ENCODE results near the gene TRIM32.
"Not testable (repeated sequence)": the region's sequence is repeated elsewhere in the genome, so short reads cannot be mapped to it uniquely, and the experiment has no call there.

The TRIM32 gene

DNA sequence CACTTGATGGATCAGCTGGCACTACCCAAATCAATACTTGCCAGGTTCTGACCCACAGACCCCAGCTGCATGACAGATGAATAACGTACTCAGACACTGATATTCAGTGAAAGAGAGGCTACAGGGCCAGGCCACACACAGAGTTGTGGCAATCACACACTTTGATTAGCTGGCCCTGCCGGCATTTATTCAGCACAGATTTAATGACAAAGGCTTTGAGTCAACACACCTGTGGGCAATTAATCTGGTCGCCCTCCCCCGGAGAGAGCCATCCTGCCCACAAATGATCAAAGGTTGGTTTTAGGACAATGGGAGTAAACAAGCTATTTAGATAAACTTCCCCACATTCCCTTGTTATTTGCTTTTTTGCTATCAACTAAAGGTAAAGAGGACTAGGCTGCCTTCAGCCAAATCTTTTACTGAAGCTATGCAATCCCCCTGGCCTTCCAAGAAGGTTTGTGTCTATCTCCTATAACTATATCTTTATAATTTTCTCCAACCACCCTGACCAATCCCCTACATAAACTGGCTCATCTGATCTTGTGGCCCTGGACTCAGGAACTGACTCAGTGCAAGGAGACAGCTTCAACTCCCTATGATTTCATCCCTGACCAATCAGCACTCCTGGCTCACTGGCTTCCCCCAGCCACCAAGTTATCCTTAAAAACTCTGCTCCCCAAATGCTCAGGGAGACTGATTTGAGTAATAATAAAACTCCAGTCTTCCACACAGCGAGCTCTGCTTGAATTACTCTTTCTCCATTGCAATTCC is 12.7 kb upstream of the TRIM32 start:
- DNase-seq = no peak

DNA sequence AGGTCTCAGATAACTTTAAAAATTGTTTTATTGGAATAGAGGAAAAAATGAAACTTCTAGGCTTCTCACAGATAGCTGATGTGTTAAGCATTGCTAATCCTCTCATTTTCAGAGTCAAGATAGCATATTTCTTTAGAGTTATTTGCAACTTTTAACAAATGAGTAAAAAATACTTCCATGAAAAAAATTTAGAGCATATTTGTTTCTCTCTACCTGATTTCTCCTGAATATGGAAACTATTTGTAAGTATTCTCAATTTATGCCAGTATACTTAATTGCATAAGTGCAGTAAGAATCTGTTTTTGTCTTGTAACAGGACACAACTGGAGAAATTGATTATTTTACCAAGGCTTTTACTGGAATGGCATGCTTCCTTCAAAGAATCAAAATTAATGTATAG is 3.6 kb upstream of the TRIM32 start:
- no peak for DNase-seq

DNA sequence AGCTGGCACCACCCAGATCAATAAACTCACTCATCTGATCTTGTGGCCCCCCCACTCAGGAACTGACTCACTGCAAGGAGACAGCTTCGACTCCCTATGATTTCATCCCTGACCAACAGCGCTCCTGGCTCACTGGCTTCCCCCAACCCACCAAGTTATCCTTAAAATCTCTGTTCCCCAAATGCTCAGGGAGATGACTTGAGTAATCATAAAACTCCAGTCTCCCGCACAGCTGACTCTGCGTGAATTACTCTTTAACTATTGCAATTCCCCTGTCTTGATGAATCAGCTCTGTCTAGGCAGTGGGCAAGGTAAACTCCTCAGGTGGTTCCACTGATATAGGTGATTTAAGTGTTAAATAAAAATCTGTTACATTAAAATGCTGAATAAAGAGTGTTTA is 1.9 kb upstream of the TRIM32 start:
- DNase-seq = no peak

DNA sequence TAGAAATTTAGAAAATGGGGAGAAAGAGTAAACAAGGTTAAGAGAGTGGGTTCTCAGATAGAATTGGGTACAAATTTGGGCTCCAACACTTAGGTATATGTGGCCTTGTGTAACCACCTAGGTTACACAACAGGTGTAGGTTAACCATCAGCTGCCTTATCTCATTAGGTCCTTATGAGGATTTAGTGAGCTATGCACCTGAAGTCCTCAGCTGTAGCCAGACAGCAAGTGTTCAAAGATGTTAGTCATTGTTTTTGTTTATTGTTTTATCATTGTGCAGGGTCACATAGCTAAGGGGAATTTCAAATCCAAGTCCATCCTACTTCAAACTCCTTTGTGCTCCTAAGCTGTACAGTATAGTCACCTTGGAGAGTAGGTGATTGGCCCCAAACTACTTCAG is 970 bp upstream of the TRIM32 start:
- no peak for DNase-seq

DNA sequence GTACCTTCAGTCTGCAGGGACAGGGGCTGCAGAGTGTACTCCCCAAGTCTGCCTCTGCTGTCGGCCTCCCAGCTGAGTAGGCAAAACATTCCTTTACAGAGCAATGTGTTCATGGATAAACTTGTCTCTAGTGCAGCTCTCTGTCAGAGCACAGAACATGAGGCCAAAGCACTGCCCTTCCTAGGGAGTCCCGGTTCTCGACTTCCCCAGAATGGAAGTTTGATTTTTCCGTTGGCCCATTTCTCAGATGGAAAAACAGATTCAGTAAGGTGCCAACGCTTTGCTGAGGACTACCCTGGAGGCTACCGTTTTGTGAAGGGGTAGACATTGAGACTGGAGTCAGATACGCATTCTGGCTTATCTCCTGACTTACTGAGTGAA is 422 bp upstream of the TRIM32 start:
- DNase-seq = no peak

- DNase-seq = no peak
These were observed 640 bp downstream of the TRIM32 start for GRCh38 chr9:116687754-116688135.

DNA sequence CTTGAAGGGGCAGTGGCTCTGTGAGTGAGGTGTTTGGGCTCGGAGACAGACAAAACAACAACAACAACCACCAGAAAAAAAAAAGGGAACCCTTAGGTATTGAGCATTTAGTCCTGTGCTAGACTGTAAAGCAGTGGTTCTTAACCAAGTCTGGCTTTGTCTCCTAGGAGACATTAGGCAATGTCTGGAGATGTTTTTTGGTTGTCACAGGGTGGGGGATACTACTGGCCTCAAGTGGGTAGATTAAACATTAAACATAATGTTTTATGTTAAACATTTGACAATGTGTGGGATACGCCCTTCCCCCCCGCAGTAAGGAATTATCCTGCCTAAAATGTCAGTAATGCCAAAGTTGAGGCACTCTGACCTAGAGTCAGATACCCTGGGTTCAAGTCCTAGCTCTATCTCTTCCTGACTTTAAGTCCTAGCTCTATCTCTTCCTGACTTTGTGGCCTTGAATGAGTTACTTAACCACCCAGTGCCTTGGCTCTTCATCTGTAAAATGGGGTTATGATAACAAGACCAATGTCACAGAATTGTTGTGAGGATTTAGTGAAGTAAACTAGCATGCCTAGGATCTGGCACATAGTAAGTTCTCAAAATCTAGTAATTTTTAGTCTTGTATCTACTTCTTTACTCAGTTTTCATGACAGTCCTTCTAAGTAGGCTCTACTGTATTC is 1.8 kb downstream of the TRIM32 start:
- no peak for DNase-seq

GRCh38 chr9:116689486-116690032 is 2.5 kb downstream of the TRIM32 start:
- DNase-seq = no peak

DNA sequence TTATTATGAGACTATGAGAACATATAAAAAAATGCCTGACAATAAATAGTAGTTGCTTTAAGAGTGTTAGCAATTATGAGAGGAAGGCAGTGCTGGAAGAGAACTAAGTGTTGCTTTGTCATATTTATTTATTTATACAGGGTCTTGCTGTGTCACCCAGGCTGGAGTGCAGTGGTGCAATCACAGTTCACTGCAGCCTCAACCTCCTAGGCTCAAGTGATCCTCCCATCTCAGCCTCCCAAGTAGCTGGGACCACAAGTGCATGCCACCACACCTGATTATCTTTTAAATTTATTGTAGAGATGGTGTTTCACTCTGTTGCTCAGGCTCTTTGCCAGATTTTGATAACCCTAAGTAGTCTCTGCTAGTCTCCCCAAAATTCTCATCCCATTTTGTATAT is 3.7 kb downstream of the TRIM32 start:
- DNase-seq = not testable (repeated sequence)

GRCh38 chr9:116691607-116692006 is 4.5 kb downstream of the TRIM32 start:
- DNase-seq = no peak

DNA sequence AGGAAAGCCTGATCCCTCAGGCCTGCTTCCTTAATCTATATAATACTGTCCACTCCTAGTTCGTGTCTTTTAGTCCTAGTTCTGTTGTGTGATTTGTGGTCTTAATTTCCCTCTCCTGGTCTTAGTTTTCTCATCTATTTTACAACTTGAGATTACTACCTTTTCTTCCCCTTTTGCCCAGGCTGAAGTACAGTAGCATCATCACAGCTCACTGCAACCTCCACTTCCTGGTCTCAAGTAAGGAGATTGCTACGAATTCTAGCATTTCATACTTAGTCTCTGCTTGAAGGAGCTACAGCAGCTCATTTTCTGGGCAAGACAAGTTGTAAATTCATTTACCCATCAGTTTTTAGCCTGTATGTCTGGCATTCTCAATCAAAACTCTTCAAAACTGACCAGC is 5.5 kb downstream of the TRIM32 start:
- no peak for DNase-seq

- no peak for DNase-seq
These were observed 6.2 kb downstream of the TRIM32 start for GRCh38 chr9:116693233-116693731.

DNA sequence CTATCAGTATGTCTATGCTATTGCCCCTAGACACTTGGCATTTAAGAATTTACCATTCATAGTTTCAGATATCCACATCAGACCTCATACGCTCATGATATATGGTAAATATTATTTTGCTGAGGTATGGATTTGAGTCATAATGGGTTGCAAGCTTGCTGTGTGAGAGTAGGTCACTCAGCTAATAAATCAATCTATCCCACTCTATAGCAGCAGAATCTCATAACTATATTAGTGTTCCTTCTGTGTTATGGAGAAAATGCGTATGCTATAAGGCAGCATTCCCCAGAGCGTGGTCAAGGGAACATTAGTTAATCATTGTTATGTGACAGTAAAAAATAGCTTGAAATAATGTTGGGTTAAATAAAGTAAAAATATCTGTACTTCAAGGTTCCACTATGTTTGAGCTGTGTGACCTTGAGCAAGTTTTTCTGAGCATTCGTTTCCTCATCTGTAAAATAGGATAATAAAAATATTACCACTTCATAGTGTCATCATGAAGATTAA is 7.7 kb downstream of the TRIM32 start:
- DNase-seq = no peak

- no peak for DNase-seq
These were observed 8.3 kb downstream of the TRIM32 start for GRCh38 chr9:116695438-116695837.

DNA sequence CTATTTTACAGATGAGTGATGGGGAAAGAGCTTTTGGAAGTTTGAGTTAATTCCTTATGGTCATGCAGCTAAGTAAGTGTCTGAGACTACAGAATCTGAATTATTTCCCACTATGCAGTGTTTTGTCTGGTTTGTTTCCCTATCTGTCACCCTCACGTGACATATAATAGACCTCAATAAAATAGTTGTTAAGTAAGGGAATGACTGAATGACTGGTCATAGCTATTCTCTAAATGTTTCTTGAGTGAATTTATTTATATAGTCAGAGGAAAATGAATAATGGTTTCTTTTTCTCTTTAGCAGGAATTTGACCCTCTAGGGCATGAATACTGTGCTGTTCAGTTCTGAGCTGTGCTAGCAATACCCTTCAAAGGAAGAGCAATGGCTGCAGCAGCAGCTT is 10.3 kb downstream of the TRIM32 start:
- no peak for DNase-seq

DNA sequence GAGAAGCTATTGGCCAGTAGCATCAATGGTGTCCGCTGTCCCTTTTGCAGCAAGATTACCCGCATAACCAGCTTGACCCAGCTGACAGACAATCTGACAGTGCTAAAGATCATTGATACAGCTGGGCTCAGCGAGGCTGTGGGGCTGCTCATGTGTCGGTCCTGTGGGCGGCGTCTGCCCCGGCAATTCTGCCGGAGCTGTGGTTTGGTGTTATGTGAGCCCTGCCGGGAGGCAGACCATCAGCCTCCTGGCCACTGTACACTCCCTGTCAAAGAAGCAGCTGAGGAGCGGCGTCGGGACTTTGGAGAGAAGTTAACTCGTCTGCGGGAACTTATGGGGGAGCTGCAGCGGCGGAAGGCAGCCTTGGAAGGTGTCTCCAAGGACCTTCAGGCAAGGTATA is 10.8 kb downstream of the TRIM32 start:
- no peak for DNase-seq

DNA sequence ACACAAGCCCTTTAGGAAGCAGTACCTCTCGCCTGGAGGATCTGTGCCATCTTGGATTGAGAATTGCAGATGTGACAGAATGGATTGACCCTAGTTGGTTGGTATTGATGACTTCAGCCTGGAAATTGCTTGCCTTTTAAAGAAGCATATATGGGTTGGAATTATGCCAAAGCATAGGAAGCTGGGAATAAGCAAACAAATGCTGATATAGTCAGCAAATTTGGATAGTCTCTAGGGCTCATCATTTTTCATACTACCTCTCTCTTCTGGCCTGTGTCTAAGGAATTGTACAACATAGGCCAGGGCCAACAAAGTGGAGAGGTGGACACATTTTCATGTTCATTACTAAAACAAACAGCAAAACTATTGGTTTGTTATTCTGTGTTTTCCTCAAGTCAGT is 13.2 kb downstream of the TRIM32 start:
- DNase-seq = no peak

- no peak for DNase-seq
These were observed 14.1 kb downstream of the TRIM32 start for GRCh38 chr9:116700882-116701865.

DNA sequence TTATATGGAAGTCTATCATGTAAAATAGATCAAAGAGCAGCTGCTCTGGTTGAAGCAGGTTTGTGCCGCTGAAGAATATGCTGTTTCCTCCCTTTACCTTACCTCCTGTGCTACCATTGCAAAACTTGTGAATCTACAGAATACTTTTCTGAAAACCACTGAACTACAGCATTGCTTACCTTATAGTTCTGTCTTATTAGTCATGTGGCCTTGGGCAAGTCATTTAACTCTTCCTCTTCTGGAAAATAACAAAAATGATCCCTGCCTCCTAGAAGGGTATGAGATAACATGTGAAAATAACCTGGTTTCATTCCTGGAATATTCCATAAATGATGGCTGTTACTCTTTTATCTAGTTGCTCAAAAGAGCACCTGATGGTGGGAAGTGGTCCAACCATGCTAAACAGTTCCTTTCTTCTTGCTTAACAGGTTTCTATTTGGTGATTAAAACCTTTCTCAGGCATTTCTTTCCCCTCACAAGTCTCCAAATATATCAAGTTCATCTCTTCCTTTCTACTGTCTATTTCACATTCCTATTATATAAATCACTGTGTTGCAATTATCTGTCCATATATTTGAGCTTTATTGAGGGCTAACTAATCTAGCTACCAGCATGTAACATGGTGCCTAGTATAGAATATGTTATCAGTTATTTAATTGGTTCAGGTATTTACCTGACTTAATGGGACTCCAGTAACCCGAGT is 15.0 kb downstream of the TRIM32 start:
- DNase-seq = no peak

DNA sequence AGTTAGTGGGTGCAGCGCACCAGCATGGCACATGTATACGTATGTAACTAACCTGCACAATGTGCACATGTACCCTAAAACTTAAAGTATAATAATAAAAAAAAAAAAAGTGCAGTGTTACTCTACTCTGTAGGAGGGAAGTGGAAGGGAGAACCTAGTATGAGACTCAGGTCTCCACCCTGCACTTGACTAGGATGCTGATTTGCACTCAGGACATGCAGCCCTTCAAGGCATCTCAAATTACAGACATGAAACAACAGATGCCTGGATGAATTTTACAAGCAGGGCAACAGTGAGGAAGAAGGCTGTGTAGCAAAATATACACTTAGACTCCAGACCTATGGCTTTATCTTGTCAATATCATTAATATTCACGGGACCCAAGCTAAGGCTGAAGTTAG is 16.5 kb downstream of the TRIM32 start:
- no peak for DNase-seq

- DNase-seq = no peak
These were observed 17.4 kb downstream of the TRIM32 start for GRCh38 chr9:116704470-116704869.

GRCh38 chr9:116705531-116705930 is 18.4 kb downstream of the TRIM32 start:
- no peak for DNase-seq
